Measurements from ENCODE around the gene BST2. TPM values are rescaled to one million over a fixed set of nuclear protein-coding genes. Genes with fewer than 3 reads are reported as not detected.

Gene BST2
- total and polyA plus RNA-seq, 2 of the 8 experiments (the other 6 are each of a cell fraction or from before 2014, with no cell fraction given): 18.1 to 72.8 TPM

- TF ChIP-seq GABPA (IDR thresholded peaks at IDR 0.05; ENCODE audit: borderline replicate concordance, insufficient read depth, low read length): no peak
These were observed 48.3 kb downstream of the BST2 start (continued) for GRCh38 chr19:17357078-17357666.

Measured in H1 (cell line).